HG02840 (cell line): ENCODE data around the gene AKAP17A.
"Not testable (repeated sequence)": the region's sequence is repeated elsewhere in the genome, so short reads cannot be mapped to it uniquely, and the experiment has no call there.

Experiments used
- ATAC-seq: cut with Tn5 transposase; IDR thresholded peaks from one replicate; pipeline ENCODE4 v1.9.1; 2021; ENCODE audit warnings: mild to moderate bottlenecking, moderate library complexity, moderate number of reproducible peaks; ENCODE audit not compliant: unreplicated experiment, low FRiP score

Gene AKAP17A, protein sequence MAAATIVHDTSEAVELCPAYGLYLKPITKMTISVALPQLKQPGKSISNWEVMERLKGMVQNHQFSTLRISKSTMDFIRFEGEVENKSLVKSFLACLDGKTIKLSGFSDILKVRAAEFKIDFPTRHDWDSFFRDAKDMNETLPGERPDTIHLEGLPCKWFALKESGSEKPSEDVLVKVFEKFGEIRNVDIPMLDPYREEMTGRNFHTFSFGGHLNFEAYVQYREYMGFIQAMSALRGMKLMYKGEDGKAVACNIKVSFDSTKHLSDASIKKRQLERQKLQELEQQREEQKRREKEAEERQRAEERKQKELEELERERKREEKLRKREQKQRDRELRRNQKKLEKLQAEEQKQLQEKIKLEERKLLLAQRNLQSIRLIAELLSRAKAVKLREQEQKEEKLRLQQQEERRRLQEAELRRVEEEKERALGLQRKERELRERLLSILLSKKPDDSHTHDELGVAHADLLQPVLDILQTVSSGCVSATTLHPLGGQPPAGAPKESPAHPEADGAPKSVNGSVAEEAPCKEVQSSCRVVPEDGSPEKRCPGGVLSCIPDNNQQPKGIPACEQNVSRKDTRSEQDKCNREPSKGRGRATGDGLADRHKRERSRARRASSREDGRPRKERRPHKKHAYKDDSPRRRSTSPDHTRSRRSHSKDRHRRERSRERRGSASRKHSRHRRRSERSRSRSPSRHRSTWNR

DNA sequence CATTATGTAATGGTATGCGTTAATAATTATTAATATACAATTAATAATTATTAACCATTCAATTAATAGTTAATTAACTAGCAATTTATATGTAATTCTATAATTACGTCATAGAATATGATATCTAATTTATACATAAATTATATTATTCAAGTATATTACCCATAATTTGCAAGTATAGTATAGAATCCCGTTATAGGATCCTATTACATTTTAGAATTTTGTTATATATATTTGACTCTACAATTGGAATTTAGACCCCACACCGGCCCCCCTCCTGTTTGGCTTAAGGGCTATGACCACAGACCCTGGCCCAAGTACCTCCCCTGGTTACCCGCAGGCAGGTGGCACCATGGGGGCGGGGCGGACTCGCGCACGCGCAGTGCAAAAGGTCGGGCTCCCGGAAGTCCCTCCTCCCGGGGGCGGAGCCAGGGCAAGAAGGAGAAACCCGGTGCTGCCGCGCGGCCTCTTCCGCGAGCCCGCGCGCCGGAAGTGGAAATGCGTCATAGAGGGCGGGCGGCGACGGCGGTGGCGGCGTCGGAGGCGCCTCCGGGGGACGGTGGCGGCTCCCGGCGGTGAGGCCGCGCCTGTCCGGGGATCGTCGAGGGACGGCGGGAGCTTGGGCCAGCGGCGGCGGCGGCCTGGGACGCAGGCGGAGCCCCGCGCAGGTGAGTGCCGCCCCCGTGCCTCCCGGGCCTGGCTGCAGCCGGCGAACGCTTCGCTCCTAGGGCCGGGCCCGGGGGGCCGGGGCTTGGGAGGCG lies at the start of gene AKAP17A:
AKAP17A (plus strand) TSS at position 503 of the 761 bp plus-strand sequence. CDS start 1,859 bp downstream, outside the sequence.
- ATAC-seq = peak; percentile 87

DNA sequence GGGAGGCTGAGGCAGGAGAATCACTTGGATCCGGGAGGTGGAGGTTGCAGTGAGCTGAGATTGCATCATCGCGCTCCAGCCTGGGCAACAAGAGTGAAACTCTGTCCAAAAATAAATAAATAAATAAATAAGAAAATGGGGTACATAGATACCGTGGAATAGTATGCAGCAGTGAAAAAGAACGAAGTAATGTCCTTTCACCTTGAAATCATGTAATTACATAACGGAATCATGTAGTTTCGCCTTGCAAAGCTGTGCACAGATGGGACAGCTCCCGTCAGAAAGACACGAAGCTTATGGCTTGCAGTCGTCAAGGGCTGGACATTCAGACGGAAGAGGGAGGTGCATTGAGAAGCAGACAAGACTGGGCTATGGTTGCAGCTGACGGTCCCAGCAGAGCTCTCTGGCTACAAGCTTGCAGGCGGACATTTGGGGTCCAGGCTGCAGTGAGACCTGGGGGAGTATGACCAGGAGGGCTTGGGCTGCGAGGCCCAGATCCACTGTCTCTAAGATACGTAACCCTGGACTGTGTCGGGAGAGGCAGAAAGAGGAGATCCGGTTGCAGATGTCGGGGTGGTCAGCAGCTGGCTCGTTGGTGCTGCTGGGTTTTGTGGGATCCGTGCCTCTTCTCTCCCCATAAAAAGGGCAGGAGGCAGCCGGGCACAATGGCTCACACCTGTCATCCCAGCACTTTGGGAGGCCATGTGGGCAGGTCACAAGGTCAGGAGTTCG lies 48.2 kb upstream of the AKAP17A start:
- no peak for ATAC-seq

DNA sequence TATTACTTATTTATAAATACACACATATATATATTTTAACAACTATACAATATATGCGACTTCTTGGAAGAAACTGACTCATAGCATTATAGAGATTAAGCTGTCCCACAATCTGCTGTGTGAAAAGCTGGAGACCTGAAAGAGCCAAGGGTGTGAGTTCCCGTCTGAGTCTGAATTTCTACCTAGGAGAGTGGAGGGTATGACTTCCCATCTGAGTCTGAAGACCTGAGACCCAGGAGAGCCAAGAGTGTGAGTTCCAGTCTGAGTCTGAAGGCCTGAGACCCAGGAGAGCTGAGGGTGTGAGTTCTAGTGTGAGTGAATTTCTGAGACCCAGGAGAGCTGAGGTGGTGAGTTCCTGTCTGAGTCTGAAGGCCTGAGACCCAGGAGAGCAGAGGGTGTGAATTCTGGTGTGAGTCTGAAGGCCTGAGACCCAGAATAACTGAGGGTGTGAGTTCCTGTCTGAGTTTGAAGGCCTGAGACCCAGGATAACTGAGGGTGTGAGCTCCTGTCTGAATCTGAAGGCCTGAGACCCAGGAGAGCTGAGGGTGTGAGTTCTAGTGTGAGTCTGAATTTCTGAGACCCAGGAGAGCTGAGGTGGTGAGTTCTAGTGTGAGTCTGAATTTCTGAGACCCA lies 45.5 kb upstream of the AKAP17A start:
- ATAC-seq = no peak

DNA sequence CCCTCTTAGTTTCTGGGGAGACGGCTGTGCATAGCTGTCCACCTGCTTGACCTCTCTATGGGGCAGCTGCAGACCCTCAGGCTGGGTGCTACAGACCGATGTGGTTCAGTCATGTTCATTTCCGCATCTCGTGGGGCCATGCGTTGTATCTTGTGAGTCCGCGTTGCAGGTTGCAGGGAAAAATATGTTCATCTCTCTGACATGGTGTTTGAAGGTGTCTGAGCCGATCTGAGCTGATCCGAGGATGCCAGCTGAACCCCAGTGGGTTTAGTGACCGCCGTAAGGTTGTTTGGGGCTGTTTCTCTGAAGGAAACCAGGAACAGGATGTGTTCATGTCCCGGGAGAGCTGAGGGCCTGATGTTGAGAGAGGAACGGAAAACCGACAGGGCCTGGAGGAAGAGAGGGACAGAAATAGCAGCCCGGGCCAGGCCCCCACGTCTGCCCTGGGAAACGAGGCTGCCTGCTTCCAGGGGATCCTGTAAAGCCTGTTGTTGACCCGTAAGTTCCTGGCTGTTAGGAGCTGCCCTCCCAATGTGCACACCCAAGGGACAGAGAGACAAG lies 44.6 kb upstream of the AKAP17A start:
- no peak for ATAC-seq

DNA sequence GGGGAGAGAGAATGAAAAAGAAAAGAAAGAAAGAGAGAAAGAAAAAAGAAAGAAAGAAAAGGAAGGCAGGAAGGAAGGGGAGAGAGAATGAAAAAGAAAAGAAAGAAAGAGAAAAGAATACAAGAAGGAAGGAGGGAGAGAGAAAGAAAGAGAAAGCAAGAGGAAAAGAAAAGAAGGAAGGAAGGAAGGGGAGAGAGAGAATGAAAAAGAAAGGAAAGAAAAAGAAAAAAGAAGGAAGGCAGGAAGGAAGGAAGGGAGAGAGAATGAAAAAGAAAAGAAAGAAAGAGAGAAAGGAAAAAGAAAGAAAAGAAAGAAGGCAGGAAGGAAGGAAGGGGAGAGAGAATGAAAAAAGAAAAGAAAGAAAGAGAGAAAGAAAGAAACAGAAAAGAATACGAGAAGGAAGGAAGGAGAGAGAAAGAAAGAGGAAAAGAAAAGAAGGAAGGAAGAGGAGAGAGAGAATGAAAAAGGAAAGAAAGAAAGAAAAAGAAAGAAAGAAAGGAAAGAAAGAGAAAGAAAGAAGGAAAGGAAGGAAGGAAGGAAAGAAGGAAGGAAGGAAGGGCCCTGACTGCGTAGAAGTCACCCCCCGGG lies 39.4 kb upstream of the AKAP17A start:
- no peak for ATAC-seq

DNA sequence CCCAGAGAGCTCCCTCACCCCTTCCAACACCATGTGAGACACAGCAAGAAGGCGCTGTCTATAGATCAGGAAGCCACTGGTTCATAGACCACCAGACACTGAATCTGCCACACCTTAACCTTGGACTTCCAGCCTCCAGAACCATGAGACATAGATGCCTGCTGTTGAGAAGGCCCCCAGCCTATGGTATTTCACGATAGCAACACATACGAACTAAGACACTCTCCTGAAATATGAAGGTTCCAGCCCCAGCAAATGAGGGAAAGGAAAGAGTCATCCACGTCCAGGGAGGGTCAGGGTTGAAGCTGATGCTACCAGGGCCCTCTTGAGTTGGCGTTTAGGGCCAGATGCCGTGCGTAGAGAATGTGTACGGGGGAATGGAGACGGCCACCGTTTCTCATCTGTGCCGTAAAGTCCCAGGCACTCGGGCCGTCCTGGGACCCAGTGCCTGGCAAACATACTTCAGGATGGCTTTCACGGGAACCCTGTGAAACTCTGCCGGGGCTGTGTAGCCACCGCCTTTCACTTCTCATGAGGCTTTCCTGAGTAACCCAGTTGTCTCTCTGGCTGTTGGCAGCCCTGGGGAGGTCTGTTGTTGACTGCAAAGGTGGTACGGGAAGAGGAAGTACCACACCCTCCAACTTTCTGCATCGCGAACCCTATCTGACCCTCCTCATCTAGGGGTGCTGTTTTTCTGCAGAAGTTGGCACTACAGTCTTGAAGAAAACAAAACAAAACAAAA lies 36.8 kb upstream of the AKAP17A start:
- no peak for ATAC-seq

DNA sequence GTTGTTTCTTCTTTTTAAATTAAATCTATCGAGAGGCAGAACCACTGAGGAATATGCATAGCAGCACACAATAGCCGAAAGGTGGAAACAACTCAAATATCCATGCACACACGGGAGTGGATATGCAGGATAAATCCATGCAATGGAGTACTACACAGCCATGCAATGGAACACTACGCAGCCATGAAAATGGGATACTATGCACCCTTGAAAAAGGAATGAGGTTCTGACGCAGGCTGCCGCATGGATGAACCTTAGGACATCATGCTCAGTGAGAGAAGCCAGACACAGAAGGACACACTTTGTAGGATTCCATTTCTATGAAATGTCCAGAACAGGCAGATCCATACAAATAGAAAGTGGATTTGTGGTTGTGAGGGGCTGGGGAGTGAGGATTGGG lies 36.0 kb upstream of the AKAP17A start:
- ATAC-seq = no peak

DNA sequence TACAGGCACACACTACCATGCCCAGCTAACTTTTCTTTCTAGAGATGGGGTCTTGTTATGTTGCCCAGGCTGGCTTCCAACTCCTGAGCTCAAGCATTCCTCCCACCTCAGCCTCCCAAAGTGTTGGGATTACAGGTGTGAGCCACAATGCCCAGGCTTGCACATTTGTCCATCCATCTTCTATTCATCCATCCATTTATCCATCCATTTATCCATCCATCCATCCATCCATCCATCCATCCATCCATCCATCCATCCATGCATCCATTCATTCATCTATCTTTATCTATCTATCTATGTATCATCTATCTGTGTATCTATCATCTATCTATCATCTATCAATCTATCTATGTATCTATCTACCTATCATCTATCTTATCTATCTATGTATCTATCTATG lies 34.0 kb upstream of the AKAP17A start:
- not testable (repeated sequence) for ATAC-seq

DNA sequence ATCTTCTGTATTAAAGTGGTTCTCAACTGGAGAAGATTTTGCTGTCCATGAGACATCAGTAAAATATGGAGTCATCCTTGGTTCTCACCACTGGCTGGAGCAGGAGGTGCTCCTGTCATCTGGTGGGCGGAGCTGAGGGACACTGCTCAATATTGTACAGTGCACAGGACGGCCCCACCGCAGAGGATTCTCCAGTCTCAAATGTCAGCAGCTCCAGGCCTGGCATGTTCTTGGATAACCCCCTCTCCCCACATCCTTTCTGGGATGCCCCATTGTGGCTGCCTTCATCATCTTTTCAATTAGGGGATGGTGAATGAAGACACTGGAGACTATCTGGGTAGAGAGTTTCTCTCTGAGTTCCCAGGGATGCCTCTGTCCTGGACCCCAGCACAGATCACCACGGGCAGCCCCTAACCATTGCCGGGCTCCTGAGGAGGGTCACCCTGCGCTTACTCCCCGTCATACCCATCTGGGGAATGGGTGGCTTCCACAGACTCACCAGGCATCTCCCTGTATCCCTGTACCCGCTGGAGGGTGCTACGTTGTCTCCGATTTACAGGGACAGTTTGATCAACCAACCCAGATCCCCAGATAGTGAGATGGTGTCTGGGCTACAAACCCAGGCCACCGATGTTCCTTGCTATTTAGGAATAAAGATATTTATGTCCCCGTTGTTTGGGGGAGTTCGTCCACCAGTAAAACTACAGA lies 32.5 kb upstream of the AKAP17A start:
- no peak for ATAC-seq

DNA sequence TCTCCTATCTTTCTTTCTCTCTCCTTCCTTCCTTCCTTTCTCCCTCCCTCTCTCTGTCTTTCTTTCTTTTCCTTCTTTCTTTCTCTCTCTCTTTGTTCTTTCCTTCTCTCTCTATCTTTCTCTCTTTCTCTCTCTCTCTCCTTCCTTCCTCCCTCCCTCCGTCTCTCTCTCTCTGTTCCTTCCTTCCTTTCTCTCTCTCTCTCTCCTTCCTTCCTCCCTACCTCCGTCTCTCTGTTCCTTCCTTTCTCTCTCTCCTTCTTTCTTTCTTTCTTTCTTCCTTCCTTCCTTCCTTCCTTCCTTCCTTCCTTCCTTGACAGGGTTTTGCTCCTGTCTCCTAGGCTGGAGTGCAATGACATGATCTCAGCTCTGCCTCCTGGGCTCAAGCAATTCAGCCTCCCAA lies 30.2 kb upstream of the AKAP17A start:
- no peak for ATAC-seq

DNA sequence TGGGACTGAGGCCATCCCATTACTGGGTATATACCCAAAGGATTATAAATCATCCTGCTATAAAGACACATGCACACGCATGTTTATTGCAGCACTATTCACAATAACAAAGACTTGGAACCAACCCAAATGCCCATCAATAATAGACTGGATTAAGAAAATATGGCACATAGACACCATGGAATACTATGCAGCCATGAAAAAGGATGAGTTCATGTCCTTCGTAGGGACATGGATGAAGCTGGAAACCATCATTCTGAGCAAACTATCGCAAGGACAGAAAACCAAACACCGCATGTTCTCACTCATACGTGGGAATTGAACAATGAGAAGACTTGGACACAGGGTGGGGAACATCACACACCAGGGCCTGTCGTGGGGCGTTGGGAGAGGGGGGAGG lies 27.3 kb upstream of the AKAP17A start:
- ATAC-seq = not testable (repeated sequence)

DNA sequence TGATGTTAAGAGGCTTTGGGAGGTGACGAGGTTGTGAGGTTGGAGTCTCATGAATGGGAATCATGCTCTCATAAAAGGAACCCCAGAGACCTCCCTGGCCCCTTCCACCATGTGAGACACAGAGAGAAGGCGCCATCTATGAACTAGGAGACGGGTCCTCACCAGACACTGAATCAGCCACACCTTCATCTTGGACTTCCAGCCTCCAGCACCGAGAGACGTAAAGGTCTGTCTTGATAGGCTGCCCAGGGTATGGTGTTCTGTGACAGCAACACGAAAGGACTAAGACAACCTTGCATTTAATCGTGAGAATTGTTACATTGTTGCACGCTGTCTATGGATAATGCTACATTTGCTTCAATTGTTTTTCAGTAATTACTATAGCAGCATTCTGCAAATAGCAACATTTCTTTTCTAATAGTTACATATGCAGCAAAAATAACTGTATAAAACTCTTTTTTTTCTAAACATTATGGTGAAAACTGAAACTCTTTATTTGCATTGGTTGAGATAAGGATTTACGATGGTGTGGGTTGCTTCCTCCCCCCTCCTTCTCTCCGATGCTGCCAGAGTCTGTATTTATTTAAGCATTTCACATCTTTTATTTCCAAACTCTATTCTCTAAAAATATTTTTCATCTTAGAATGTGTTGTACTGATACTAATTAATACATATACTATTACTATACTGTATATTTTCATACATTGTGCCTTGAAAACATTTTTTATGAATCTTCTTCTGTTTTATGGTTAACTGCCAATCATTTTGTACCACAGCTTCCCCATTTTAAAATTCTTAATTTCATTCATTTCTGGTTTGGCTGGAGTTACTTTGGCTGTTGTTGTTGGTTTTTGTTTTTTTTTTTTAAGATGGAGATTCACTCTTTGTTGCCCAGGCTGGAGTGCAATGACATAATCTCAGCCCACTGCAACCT lies 26.4 kb upstream of the AKAP17A start:
- no peak for ATAC-seq

DNA sequence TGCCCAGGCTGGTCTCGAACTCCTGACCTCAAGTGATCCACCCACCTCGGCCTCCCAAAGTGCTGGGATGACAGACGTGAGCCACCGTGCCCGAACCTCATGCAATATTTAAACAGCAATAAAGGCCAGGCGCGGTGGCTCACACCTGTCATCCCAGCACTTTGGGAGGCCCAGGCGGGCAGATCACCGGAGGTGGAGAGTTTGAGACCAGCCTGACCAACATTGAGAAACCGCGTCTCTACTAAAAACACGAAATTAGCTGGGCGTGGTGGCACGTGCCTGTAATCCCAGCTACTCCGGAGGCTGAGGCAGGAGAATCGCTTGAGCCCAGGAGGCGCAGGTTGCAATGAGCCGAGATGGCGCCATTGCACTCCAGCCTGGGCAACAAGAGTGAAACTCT lies 17.2 kb upstream of the AKAP17A start:
- not testable (repeated sequence) for ATAC-seq

DNA sequence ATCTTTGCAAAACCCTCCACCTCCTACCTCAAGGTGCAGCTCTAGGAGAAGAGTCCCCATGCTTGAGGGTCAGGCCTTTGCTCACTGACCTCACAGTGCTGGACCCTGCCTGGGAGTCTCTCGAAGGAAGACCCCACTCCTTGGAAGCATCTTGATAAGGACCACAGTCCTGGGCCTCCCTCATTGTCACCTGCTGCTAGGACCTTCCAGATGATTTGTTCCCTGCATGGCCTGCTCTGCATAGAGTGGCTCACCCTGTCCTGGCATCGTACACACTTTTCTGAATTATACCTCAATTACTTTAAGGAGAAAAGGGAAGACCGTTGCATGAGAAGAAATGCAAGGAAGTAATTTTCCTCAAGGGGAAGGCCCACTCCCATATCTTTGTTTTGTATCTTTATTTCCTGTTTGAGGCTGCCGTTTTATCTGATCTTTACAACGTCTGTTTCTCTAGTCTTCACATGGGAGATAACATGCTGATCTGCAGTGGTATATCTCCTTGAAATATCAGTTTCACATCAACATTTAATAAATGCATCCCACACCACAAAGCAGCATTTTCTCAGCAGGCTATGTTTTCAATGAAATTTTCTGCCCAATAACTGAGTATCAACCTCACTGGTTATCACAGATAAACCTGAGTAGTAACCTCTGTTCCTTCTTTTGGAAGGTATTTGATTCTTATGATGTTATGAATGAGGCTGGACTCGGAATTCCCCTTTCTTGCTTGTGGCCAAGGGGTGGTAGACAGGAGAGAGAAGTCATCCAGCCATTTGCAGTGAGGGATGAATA lies 15.0 kb upstream of the AKAP17A start:
- ATAC-seq = no peak

DNA sequence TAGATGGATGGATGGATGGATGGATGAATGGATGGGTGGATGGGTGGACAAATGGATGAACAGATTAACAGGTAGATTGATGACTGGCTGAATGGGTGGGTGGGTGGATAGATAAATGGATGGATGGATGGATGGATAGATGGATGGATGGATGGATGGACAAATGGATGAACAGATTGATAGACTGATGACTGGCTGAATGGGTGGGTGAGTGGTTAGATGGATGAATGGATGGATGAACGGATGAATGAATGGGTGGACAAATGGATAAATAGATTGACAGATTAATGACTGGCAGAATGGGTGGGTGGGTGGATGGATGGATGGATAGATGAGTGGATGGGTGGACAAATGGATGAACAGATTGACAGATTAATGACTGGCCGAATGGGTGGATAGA lies 13.6 kb upstream of the AKAP17A start:
- no peak for ATAC-seq

DNA sequence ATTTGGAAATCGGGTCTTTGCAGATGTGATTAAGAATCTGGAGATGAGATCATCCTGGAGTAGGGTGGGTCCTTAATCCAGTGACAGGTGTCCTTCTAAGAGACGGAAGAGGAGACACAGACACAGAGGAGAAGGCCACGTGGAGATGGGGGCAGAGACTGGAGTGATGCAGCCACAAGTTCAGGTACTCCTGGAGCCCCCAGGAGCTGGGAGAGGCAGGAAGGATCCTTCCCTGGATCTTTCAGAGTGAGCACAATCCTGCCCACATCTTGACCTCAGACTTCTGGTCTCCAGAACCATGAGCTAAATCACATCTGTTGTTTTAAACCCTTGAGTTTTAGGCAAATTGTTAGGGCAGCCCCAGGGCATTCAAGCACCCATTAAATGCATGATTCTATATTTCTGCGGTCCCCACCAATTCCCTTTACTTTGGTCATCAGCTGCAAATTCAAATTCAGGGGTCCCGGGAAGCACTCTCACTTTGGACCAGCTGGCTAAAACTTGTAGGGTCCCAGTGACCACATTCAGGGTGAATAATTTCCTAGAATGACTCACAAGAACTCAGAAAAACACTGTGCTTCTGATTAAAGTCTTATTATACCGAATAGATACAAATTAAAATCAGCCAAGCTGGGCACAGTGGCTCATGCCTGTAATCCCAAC lies 12.8 kb upstream of the AKAP17A start:
- ATAC-seq = no peak
